Stimulated activated CD8-positive, alpha-beta memory T cell treated with anti-CD3 and anti-CD28 coated beads, Interleukin-12 subunit alpha, Interleukin-12 subunit beta, amount 100 ng/mL, for 4 hours (primary cell): ENCODE measurements around the gene COPS3.

Experiments
- DNase-seq: peaks from one replicate; pipeline ENCODE4 v3.0.0-alpha.2; 2020; ENCODE audit warnings: low read depth

The COPS3 gene

GRCh38 chr17:17241656-17242055 is 39.4 kb downstream of the COPS3 start:
- DNase-seq = no peak

GRCh38 chr17:17239832-17240231 is 41.2 kb downstream of the COPS3 start:
- DNase-seq = no peak

GRCh38 chr17:17237026-17237799 is 43.8 kb downstream of the COPS3 start, which contains the start of gene FLCN:
TSS of gene FLCN (minus strand) at chr17:17237168. CDS start at chr17:17228137, 9,031 bp downstream.
- peak; percentile 83 for DNase-seq

- DNase-seq = no peak
Measured at GRCh38 chr17:17236295-17237025, 44.6 kb downstream of the COPS3 start.

- no peak for DNase-seq
Measured at GRCh38 chr17:17235212-17236174, 45.6 kb downstream of the COPS3 start.

- DNase-seq = no peak
Measured at GRCh38 chr17:17232303-17232621, 48.8 kb downstream of the COPS3 start.

- DNase-seq = no peak
Measured at GRCh38 chr17:17231621-17232302, 49.3 kb downstream of the COPS3 start.

GRCh38 chr17:17229416-17230384 is 51.3 kb downstream of the COPS3 start:
- no peak for DNase-seq

- DNase-seq = no peak
Measured at GRCh38 chr17:17228521-17229279, 52.3 kb downstream of the COPS3 start.

- no peak for DNase-seq
Measured at GRCh38 chr17:17227608-17228520, 53.2 kb downstream of the COPS3 start.

- DNase-seq = no peak
Measured at GRCh38 chr17:17226451-17227265, 54.4 kb downstream of the COPS3 start.

GRCh38 chr17:17225901-17226300 is 55.1 kb downstream of the COPS3 start:
- no peak for DNase-seq

GRCh38 chr17:17224137-17224536 is 56.9 kb downstream of the COPS3 start:
- no peak for DNase-seq

GRCh38 chr17:17223736-17224135 is 57.3 kb downstream of the COPS3 start:
- no peak for DNase-seq

- DNase-seq = no peak
Measured at GRCh38 chr17:17221329-17221728, 59.7 kb downstream of the COPS3 start.

GRCh38 chr17:17220529-17220928 is 60.5 kb downstream of the COPS3 start:
- no peak for DNase-seq

GRCh38 chr17:17217995-17218394 is 63.1 kb downstream of the COPS3 start:
- DNase-seq = no peak

GRCh38 chr17:17216776-17217175 is 64.3 kb downstream of the COPS3 start:
- DNase-seq = no peak
